Ascending aorta (tissue), 2 donors: Measurements from ENCODE around the gene RGS5. TPM values are rescaled to one million over a fixed set of nuclear protein-coding genes. Genes with fewer than 3 reads are reported as not detected.
"Not testable (repeated sequence)": the region's sequence is repeated elsewhere in the genome, so short reads cannot be mapped to it uniquely, and the experiment has no call there.

ENCODE experiments used
- DNase-seq, 2 donors: peaks; one replicate each; pipeline ENCODE4 v3.0.0-alpha.2; 2019; ENCODE audit warnings: low spot score in 2 of 2
- H3K27ac ChIP-seq, 2 donors: fragments of 200-600 bp; sonication (generic); one replicate each; pipeline ENCODE4 v1.5.1; 2016 to 2017; ENCODE audit warnings: mild to moderate bottlenecking in 1 of 2
- H3K27me3 ChIP-seq: fragments of 200-600 bp; sonication (generic); one replicate; pipeline ENCODE4 v1.5.1; 2017
- H3K36me3 ChIP-seq, 2 donors: fragments of 200-600 bp; sonication (generic); one replicate each; pipeline ENCODE4 v1.5.1; 2016
- H3K4me1 ChIP-seq, 2 donors: fragments of 200-600 bp; sonication (generic); one replicate each; pipeline ENCODE4 v1.5.1; 2016 to 2017; ENCODE audit warnings: mild to moderate bottlenecking in 1 of 2
- H3K4me3 ChIP-seq, 2 donors: fragments of 200-600 bp; sonication (generic); one replicate each; pipeline ENCODE4 v1.5.1; 2016 to 2017; ENCODE audit warnings: mild to moderate bottlenecking in 1 of 2
- H3K9me3 ChIP-seq, 2 donors: fragments of 200-600 bp; sonication (generic); one replicate each; pipeline ENCODE4 v1.5.1; 2016
- CTCF ChIP-seq, 3 experiments: fragments of 200-600 bp in 2 of 3; fragments of 450-650 bp in 1 of 3; sonication (generic) in 2 of 3; IDR thresholded peaks; one replicate each; pipeline ENCODE4 v1.5.1; 2016 to 2019; ENCODE audit warnings: antibody characterized with exemption in 3 of 3, mild to moderate bottlenecking in 1 of 3, moderate library complexity in 1 of 3
- intact Hi-C: fragments of 100-400 bp; cut with DNase I; formaldehyde crosslinking; loops from one replicate; pipeline ENCODE4 v1.15.1; 2023
- total RNA-seq: library from RNA; depleted of rRNA; stranded (reverse); fragments of >200 nt; gene quantifications from one replicate; pipeline ENCODE4 v1.1.0, GENCODE V29; 2016

RGS5 gene
- total RNA-seq, 1 donor from 2014 or later, result 732 TPM

- Histone ChIP-seq H3K27ac (peak overlapping the region; percentile 83 to 84), H3K9me3 (no peaks in the 10 kb centered on the region), H3K4me1 (peaks cover 6 to 25% of the 10 kb centered on the region in 2 donors), H3K36me3 (no peaks in the 10 kb centered on the region), H3K4me3 (peak overlapping the region in 1 of 2 donors; percentile 31), H3K27me3 (no peaks in the 10 kb centered on the region)
- no peak for DNase-seq
- TF ChIP-seq CTCF (IDR thresholded peaks at IDR 0.05), result no peak
- intact Hi-C loops, result loop anchor here (1.0 to 5.0 kb wide), 4 partner anchors 19 to 54 kb away; partner anchors contain the start of gene RGS5
Observed at GRCh38 chr1:163231385-163231784, 28.7 kb upstream of the RGS5 start.

DNA sequence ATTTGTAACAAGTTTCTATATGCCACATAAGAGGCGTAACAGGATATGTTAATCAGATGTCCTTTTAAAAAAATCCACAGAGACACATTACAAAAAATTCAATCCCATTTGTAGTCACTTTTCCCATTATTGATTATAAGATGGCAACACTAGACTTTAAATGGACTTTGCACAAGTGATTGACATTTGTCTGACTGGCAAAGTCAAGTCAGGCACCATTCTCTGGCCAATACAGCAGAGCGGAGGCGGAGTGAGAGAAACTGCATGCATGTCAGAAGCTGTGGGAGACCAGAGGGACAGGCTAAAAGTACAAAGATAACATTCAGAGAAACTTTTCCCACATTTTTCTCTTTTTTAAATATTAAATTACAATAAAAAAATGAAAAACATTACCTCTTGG, 28.1 kb upstream of the RGS5 start:
- Histone ChIP-seq H3K27ac (peak overlapping the region; percentile 83 to 84), H3K4me3 (peak overlapping the region in 1 of 2 donors; percentile 31), H3K4me1 (peaks cover 6 to 25% of the 10 kb centered on the region in 2 donors), H3K9me3 (no peaks in the 10 kb centered on the region), H3K36me3 (no peaks in the 10 kb centered on the region), H3K27me3 (no peaks in the 10 kb centered on the region)
- TF ChIP-seq CTCF (IDR thresholded peaks at IDR 0.05), result no peak
- no peak for DNase-seq
- intact Hi-C loops, result loop anchor here (1.0 to 5.0 kb wide), 4 partner anchors 20 to 54 kb away; partner anchors contain the start of gene RGS5

DNA sequence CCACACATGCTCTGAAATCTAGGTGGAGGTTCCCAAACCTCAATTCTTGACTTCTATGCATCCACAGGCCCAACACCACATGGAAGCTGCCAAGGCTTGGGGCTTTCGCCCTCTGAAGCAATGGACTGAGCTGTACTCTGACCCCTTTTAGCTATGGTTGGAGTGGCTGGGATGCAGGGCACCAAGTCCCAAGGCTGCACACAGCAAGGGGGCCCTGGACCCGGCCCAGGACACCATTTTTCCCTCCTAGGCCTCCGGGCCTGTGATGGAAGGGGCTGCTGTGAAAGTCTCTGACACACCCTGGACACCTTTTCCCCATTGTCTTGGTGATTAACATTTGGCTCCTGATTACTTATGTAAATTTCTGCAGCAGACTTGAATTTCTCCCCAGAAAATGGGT, 25.6 kb upstream of the RGS5 start:
- intact Hi-C loops, H3K27ac ChIP-seq, H3K27me3 ChIP-seq, H3K36me3 ChIP-seq, H3K9me3 ChIP-seq, DNase-seq, H3K4me3 ChIP-seq: not testable (repeated sequence)
- H3K4me1 ChIP-seq, result peaks cover 6 to 23% of the 10 kb centered on the region in 2 donors

GRCh38 chr1:163227126-163227525, 24.4 kb upstream of the RGS5 start:
- intact Hi-C loops, result no loop called here
- Histone ChIP-seq H3K36me3 (no peaks in the 10 kb centered on the region), H3K9me3 (no peaks in the 10 kb centered on the region), H3K4me1 (peaks cover 6 to 20% of the 10 kb centered on the region in 2 donors), H3K27ac (no peak overlapping the region), H3K4me3 (no peak overlapping the region), H3K27me3 (no peaks in the 10 kb centered on the region)
- no peak for DNase-seq
- TF ChIP-seq CTCF (IDR thresholded peaks at IDR 0.05), result no peak

GRCh38 chr1:163213626-163214025, 10.9 kb upstream of the RGS5 start:
- no peaks in the 10 kb centered on the region for H3K27me3 ChIP-seq
- H3K4me3 ChIP-seq, result no peak overlapping the region
- no peaks in the 10 kb centered on the region for H3K4me1 ChIP-seq
- intact Hi-C loops, result no loop called here
- H3K36me3 ChIP-seq, result no peaks in the 10 kb centered on the region
- H3K27ac ChIP-seq, result no peak overlapping the region
- DNase-seq, result no peak
- no peak for TF ChIP-seq CTCF (IDR thresholded peaks at IDR 0.05)
- H3K9me3 ChIP-seq, result no peaks in the 10 kb centered on the region

GRCh38 chr1:163211667-163212066, 9.0 kb upstream of the RGS5 start:
- TF ChIP-seq CTCF (IDR thresholded peaks at IDR 0.05), result no peak
- Histone ChIP-seq H3K36me3 (no peaks in the 10 kb centered on the region), H3K9me3 (no peaks in the 10 kb centered on the region), H3K4me3 (no peak overlapping the region), H3K27ac (no peak overlapping the region), H3K4me1 (no peaks in the 10 kb centered on the region), H3K27me3 (no peaks in the 10 kb centered on the region)
- DNase-seq, result no peak
- intact Hi-C loops, result no loop called here
